IMR-90 (cell line): ENCODE data around the gene MYCBPAP. TPM values are rescaled to one million over a fixed set of nuclear protein-coding genes. Genes with fewer than 3 reads are reported as not detected.

Source experiments
- ATAC-seq: fragments of 200-7000 bp; cut with Tn5 transposase; 2 replicates; pipeline ENCODE4 v1.9.1; 2020; ENCODE audit warnings: low read depth, mild to moderate bottlenecking, moderate library complexity
- BruUV-seq: library from RNA; stranded (reverse); fragments of 400-500 nt; replicated peaks from 2 replicates; lab custom pipeline; 2021; lab: Mats Ljungman, UMichigan
- CTCF ChIA-PET: fragments of 300-600 bp; formaldehyde crosslinking; extraction: SDS; loops from one replicate; lab custom pipeline; 2021; ENCODE audit warnings: antibody characterized with exemption; lab: Yijun Ruan, JAX
- POLR2A ChIA-PET: fragments of 300-600 bp; sonication (Branson Sonifier 250); formaldehyde crosslinking; loops from one replicate; lab custom pipeline; 2022; ENCODE audit warnings: antibody characterized with exemption; ENCODE audit not compliant: unreplicated experiment; lab: Charles Lee
- DNase-seq: peaks from one replicate; pipeline ENCODE4 v3.0.0; 2013
- H2AFZ ChIP-seq: replicated peaks from 2 replicates; pipeline ENCODE3; 2013; ENCODE audit warnings: low read length, mild to moderate bottlenecking; ENCODE audit not compliant: poor library complexity
- H2AK5ac ChIP-seq: 2 replicates; pipeline ENCODE4 v1.6.1; 2013; ENCODE audit warnings: low read depth, low read length, inconsistent platforms
- H2AK9ac ChIP-seq: replicated peaks from 2 replicates; pipeline ENCODE3; 2013; ENCODE audit warnings: mild to moderate bottlenecking, low read depth, low read length, moderate library complexity; ENCODE audit not compliant: poor library complexity
- H2BK120ac ChIP-seq: 2 replicates; pipeline ENCODE4 v1.6.1; 2013; ENCODE audit warnings: low read depth, low read length, inconsistent platforms
- H2BK15ac ChIP-seq: 3 replicates; pipeline ENCODE4 v1.6.1; 2013; ENCODE audit warnings: low read depth, low read length, inconsistent platforms
- H2BK20ac ChIP-seq: 2 replicates; pipeline ENCODE4 v1.6.1; 2013; ENCODE audit warnings: low read depth, mild to moderate bottlenecking, inconsistent platforms, low read length, moderate library complexity
- H2BK5ac ChIP-seq: 2 replicates; pipeline ENCODE4 v1.6.1; 2013; ENCODE audit warnings: mild to moderate bottlenecking, low read depth, low read length, inconsistent platforms; ENCODE audit not compliant: poor library complexity, severe bottlenecking
- H3K14ac ChIP-seq: replicated peaks from 2 replicates; pipeline ENCODE4 v1.6.1; 2013; ENCODE audit warnings: low read depth, low read length, inconsistent platforms
- H3K18ac ChIP-seq: 2 replicates; pipeline ENCODE4 v1.6.1; 2013; ENCODE audit warnings: low read depth, low read length, control low read depth
- H3K23ac ChIP-seq: 2 replicates; pipeline ENCODE4 v1.6.1; 2013; ENCODE audit warnings: low read depth, low read length, inconsistent platforms
- H3K27ac ChIP-seq: 2 replicates; pipeline ENCODE4 v1.5.1; 2013; ENCODE audit warnings: mild to moderate bottlenecking, control low read depth, low read length; ENCODE audit not compliant: insufficient read depth
- H3K27me3 ChIP-seq: 2 replicates; pipeline ENCODE4 v1.6.1; 2013; ENCODE audit warnings: low read length; ENCODE audit not compliant: control insufficient read depth, insufficient read depth
- H3K36me3 ChIP-seq: 2 replicates; pipeline ENCODE4 v1.6.1; 2013; ENCODE audit warnings: low read length, mixed read lengths; ENCODE audit not compliant: control insufficient read depth, insufficient read depth
- H3K4ac ChIP-seq: 2 replicates; pipeline ENCODE4 v1.6.1; 2013; ENCODE audit warnings: low read depth, low read length, inconsistent platforms
- H3K4me1 ChIP-seq: 2 replicates; pipeline ENCODE4 v1.6.1; 2013; ENCODE audit warnings: low read length, mixed read lengths; ENCODE audit not compliant: control insufficient read depth, insufficient read depth
- H3K4me2 ChIP-seq: 2 replicates; pipeline ENCODE4 v1.6.1; 2013; ENCODE audit warnings: low read depth, mild to moderate bottlenecking, control low read depth, low read length, moderate library complexity
- H3K4me3 ChIP-seq: 2 replicates; pipeline ENCODE4 v1.5.1; 2013; ENCODE audit warnings: low read depth, mild to moderate bottlenecking, control low read depth, low read length, moderate library complexity; ENCODE audit not compliant: insufficient read depth
- H3K56ac ChIP-seq: 2 replicates; pipeline ENCODE4 v1.6.1; 2013; ENCODE audit warnings: low read length, inconsistent platforms; ENCODE audit not compliant: insufficient read depth; ENCODE audit errors: extremely low read depth
- H3K79me1 ChIP-seq, 2 experiments: 2 replicates each; pipeline ENCODE4 v1.6.1; 2013; ENCODE audit warnings: low read length in 2 of 2, inconsistent platforms in 1 of 2, low read depth in 1 of 2
- H3K9ac ChIP-seq: 2 replicates; pipeline ENCODE4 v1.6.1; 2013; ENCODE audit warnings: low read depth, low read length, control low read depth
- H3K9me1 ChIP-seq: 2 replicates; pipeline ENCODE4 v1.6.1; 2013; ENCODE audit warnings: low read length, inconsistent platforms; ENCODE audit not compliant: insufficient read depth
- H3K9me3 ChIP-seq: 2 replicates; pipeline ENCODE4 v1.6.1; 2013; ENCODE audit warnings: low read length; ENCODE audit not compliant: control insufficient read depth, insufficient read depth
- H4K20me1 ChIP-seq: 2 replicates; pipeline ENCODE4 v1.6.1; 2013; ENCODE audit warnings: low read length, inconsistent platforms; ENCODE audit not compliant: insufficient read depth
- H4K5ac ChIP-seq: 2 replicates; pipeline ENCODE4 v1.6.1; 2013; ENCODE audit warnings: mild to moderate bottlenecking, low read depth, low read length, control low read depth
- H4K8ac ChIP-seq, 2 experiments: 2 replicates each; pipeline ENCODE4 v1.6.1; 2013; ENCODE audit warnings: low read depth in 2 of 2, low read length in 2 of 2, control low read depth in 1 of 2, inconsistent platforms in 1 of 2
- H4K91ac ChIP-seq: 2 replicates; pipeline ENCODE4 v1.6.1; 2013; ENCODE audit warnings: low read depth, low read length, inconsistent platforms; ENCODE audit not compliant: insufficient read depth
- BHLHE40 ChIP-seq: fragments of 150-350 bp; IDR thresholded peaks from 2 replicates; pipeline ENCODE4 v1.6.1; 2016; ENCODE audit warnings: mild to moderate bottlenecking, low read depth, low read length
- MXI1 ChIP-seq: IDR thresholded peaks from 2 replicates; pipeline ENCODE4 v1.6.1; 2012; ENCODE audit warnings: low read depth, mild to moderate bottlenecking, low read length, moderate library complexity, borderline replicate concordance
- WGBS, 2 experiments: methylation state at CpG; one replicate each; pipeline versions ENCODE4 v1.1.5 to v1.1.7; 2013; ENCODE audit warnings: missing lambda C conversion rate in 2 of 2; ENCODE audit not compliant: insufficient read length in 1 of 2; ENCODE audit errors: extremely low coverage in 2 of 2; 5-methylcytosine and 5-hydroxymethylcytosine counted together
- dilution Hi-C: fragments of 300-500 bp; cut with HindIII; formaldehyde crosslinking; loops from one replicate; pipeline ENCODE4 v1.14.3; 2018; ENCODE audit warnings: low sequenced_read_pairs; ENCODE audit not compliant: unreplicated experiment
- in situ Hi-C: fragments of 300-500 bp; cut with MboI; formaldehyde crosslinking; loops from 3 replicates; pipeline ENCODE4 v1.14.3; 2019; ENCODE audit warnings: low sequenced_read_pairs, inconsistent platforms, mixed read lengths
- intact Hi-C: fragments of 100-400 bp; cut with micrococcal nuclease; formaldehyde crosslinking; loops from 2 replicates; pipeline ENCODE4 v1.10.0; 2022
- polyA plus RNA-seq, 3 experiments: library from polyadenylated mRNA; depleted of rRNA; stranded (reverse); fragments of >200 nt; gene quantifications; 2 replicates each; pipeline ENCODE4 v1.2.3, GENCODE V29; 2012; ENCODE audit warnings: low replicate concordance in 1 of 3
- total RNA-seq: library from RNA; depleted of rRNA; stranded (reverse); fragments of >200 nt; gene quantifications from 2 replicates; pipeline ENCODE4 v1.2.3, GENCODE V29; 2012

Gene MYCBPAP
- total and polyA plus RNA-seq, 2 of the 4 experiments (the other 2 are of a cell fraction) = 0.17 to 0.18 TPM

GRCh38 chr17:50575581-50576210 lies 67.5 kb downstream of the MYCBPAP start:
- dilution Hi-C loops (no loop called here), intact Hi-C loops (no loop called here), in situ Hi-C loops (no loop called here)
- Histone ChIP-seq H2BK20ac (no peak overlapping the region), H3K27ac (no peak overlapping the region), H4K5ac (no peak overlapping the region), H2AK9ac (no peak overlapping the region), H2BK120ac (no peak overlapping the region), H4K8ac (no peak overlapping the region), H3K27me3 (peaks cover 40% of the 10 kb centered on the region), H3K18ac (no peak overlapping the region), H3K56ac (no peak overlapping the region), H3K4ac (no peak overlapping the region), H3K36me3 (no peaks in the 10 kb centered on the region), H3K9ac (no peak overlapping the region), H3K9me1 (no peaks in the 10 kb centered on the region), H2AK5ac (no peak overlapping the region), H3K4me2 (no peak overlapping the region), H2AFZ (no peak overlapping the region), H3K79me1 (no peaks in the 10 kb centered on the region), H3K9me3 (no peaks in the 10 kb centered on the region), H3K23ac (no peak overlapping the region), H3K14ac (no peak overlapping the region), H3K4me3 (no peak overlapping the region), H2BK5ac (no peak overlapping the region), H4K20me1 (no peaks in the 10 kb centered on the region), H3K4me1 (no peaks in the 10 kb centered on the region), H4K91ac (no peak overlapping the region), H2BK15ac (no peak overlapping the region)
- WGBS, 2 experiments = 90% methylated on average over 18 of the region's 33 CpGs; no CpG with 5 or more reads in 1 of the 2 experiments
- ATAC-seq = no peak
- no TSS peak for BruUV-seq
- POLR2A ChIA-PET = no interaction called here
- DNase-seq = no peak
- CTCF ChIA-PET = no interaction called here
- TF ChIP-seq MXI1 = no peak
- TF ChIP-seq BHLHE40 = no peak
